WTC11 (cell line): Measurements from ENCODE around the gene MYO1A. TPM values are rescaled to one million over a fixed set of nuclear protein-coding genes. Genes with fewer than 3 reads are reported as not detected.

Source experiments
- ATAC-seq: fragments of 200-7000 bp; cut with Tn5 transposase; 2 replicates; pipeline ENCODE4 v1.10.0; 2021; ENCODE audit warnings: mild to moderate bottlenecking, moderate library complexity
- CTCF ChIA-PET: fragments of 300-600 bp; sonication (Branson Sonifier 250); formaldehyde crosslinking; loops from one replicate; lab custom pipeline; 2021; ENCODE audit warnings: antibody characterized with exemption; lab: Charles Lee
- POLR2A ChIA-PET: fragments of 350-600 bp; sonication (Branson Sonifier 250); formaldehyde crosslinking; loops from one replicate; lab custom pipeline; 2021; ENCODE audit warnings: antibody characterized with exemption; lab: Charles Lee
- DNase-seq: peaks from one replicate; pipeline ENCODE4 v3.0.0; 2021; ENCODE audit warnings: low spot score
- H3K27ac Mint-ChIP-seq: 2 replicates; pipeline ENCODE4 v1.8.0; 2021; ENCODE audit warnings: mixed read lengths
- H3K27me3 Mint-ChIP-seq: 2 replicates; pipeline ENCODE4 v1.8.0; 2021; ENCODE audit warnings: low read depth, mild to moderate bottlenecking, moderate library complexity, mixed read lengths
- H3K36me3 Mint-ChIP-seq: 2 replicates; pipeline ENCODE4 v1.8.0; 2021; ENCODE audit warnings: mixed read lengths
- H3K4me1 Mint-ChIP-seq: 2 replicates; pipeline ENCODE4 v1.8.0; 2022; ENCODE audit warnings: mixed read lengths
- H3K4me3 Mint-ChIP-seq: 2 replicates; pipeline ENCODE4 v1.8.0; 2021; ENCODE audit warnings: mild to moderate bottlenecking, moderate library complexity, mixed read lengths
- H3K9me3 Mint-ChIP-seq: 2 replicates; pipeline ENCODE4 v1.8.0; 2021; ENCODE audit warnings: mixed read lengths
- ATF1 ChIP-seq: sonication (generic); formaldehyde crosslinking; IDR thresholded peaks from 2 replicates; pipeline ENCODE4 v1.8.1; 2023; ENCODE audit warnings: mild to moderate bottlenecking, moderate library complexity, missing genetic modification reagents
- CREM ChIP-seq: sonication (generic); formaldehyde crosslinking; IDR thresholded peaks from 2 replicates; pipeline ENCODE4 v1.8.1; 2022; ENCODE audit warnings: mild to moderate bottlenecking, missing genetic modification reagents, moderate library complexity
- EMX1 ChIP-seq: fragments of 250-450 bp; sonication (Bioruptor Pico); IDR thresholded peaks from 2 replicates; pipeline ENCODE4 v1.8.0; 2021; ENCODE audit warnings: mild to moderate bottlenecking
- ERG ChIP-seq: fragments of 250-450 bp; sonication (Bioruptor Pico); IDR thresholded peaks from 2 replicates; pipeline ENCODE4 v1.8.0; 2021; ENCODE audit warnings: mild to moderate bottlenecking
- ETV6 ChIP-seq: sonication (generic); formaldehyde crosslinking; IDR thresholded peaks from 2 replicates; pipeline ENCODE4 v1.8.1; 2022; ENCODE audit warnings: mild to moderate bottlenecking, missing genetic modification reagents
- FOXJ3 ChIP-seq: sonication (generic); formaldehyde crosslinking; IDR thresholded peaks from 2 replicates; pipeline ENCODE4 v1.9.0; 2021; ENCODE audit warnings: missing genetic modification reagents, mild to moderate bottlenecking, borderline replicate concordance
- FOXK1 ChIP-seq: sonication (generic); formaldehyde crosslinking; IDR thresholded peaks from 2 replicates; pipeline ENCODE4 v1.8.0; 2022; ENCODE audit warnings: mild to moderate bottlenecking, moderate library complexity, missing genetic modification reagents
- GABPB1 ChIP-seq: sonication (generic); formaldehyde crosslinking; IDR thresholded peaks from 2 replicates; pipeline ENCODE4 v1.8.1; 2023; ENCODE audit warnings: mild to moderate bottlenecking, missing genetic modification reagents
- IRF1 ChIP-seq: sonication (generic); formaldehyde crosslinking; IDR thresholded peaks from 2 replicates; pipeline ENCODE4 v1.8.0; 2023; ENCODE audit warnings: missing genetic modification reagents
- JAZF1 ChIP-seq: fragments of 250-450 bp; sonication (Bioruptor Pico); IDR thresholded peaks from 2 replicates; pipeline ENCODE4 v1.9.0; 2021; ENCODE audit warnings: moderate library complexity, mild to moderate bottlenecking, inconsistent platforms
- MAX ChIP-seq: sonication (generic); formaldehyde crosslinking; IDR thresholded peaks from 2 replicates; pipeline ENCODE4 v1.8.0; 2022; ENCODE audit warnings: mild to moderate bottlenecking, missing genetic modification reagents
- NFE2L1 ChIP-seq: sonication (generic); formaldehyde crosslinking; IDR thresholded peaks from 2 replicates; pipeline ENCODE4 v1.8.1; 2023; ENCODE audit warnings: missing genetic modification reagents
- NFYB ChIP-seq: sonication (generic); formaldehyde crosslinking; conservative IDR thresholded peaks from 2 replicates; pipeline ENCODE4 v1.8.0; 2022; ENCODE audit warnings: low read depth, missing genetic modification reagents
- OVOL2 ChIP-seq: fragments of 250-450 bp; sonication (Bioruptor Pico); IDR thresholded peaks from 2 replicates; pipeline ENCODE4 v1.9.0; 2021; ENCODE audit warnings: mild to moderate bottlenecking, borderline replicate concordance
- TEAD1 ChIP-seq: sonication (generic); formaldehyde crosslinking; IDR thresholded peaks from 2 replicates; pipeline ENCODE4 v1.8.0; 2022; ENCODE audit warnings: mild to moderate bottlenecking, missing genetic modification reagents
- ZBTB43 ChIP-seq: sonication (generic); formaldehyde crosslinking; IDR thresholded peaks from 2 replicates; pipeline ENCODE4 v1.8.1; 2023; ENCODE audit warnings: mild to moderate bottlenecking, missing genetic modification reagents
- ZNF232 ChIP-seq: sonication (generic); formaldehyde crosslinking; IDR thresholded peaks from 2 replicates; pipeline ENCODE4 v1.8.0; 2022; ENCODE audit warnings: mild to moderate bottlenecking, missing genetic modification reagents
- ZNF281 ChIP-seq: sonication (generic); formaldehyde crosslinking; IDR thresholded peaks from 2 replicates; pipeline ENCODE4 v1.8.0; 2023; ENCODE audit warnings: mild to moderate bottlenecking, missing genetic modification reagents
- ZNF317 ChIP-seq: sonication (generic); formaldehyde crosslinking; IDR thresholded peaks from 2 replicates; pipeline ENCODE4 v1.8.1; 2023; ENCODE audit warnings: low read depth, mild to moderate bottlenecking, moderate library complexity, missing genetic modification reagents, borderline replicate concordance
- total RNA-seq: library from RNA; stranded (reverse); gene quantifications from 3 replicates; pipeline ENCODE4 v1.2.3, GENCODE V29; 2021

MYO1A gene
- total RNA-seq, 1 experiment from 2014 or later: 0.87 TPM

GRCh38 chr12:57098546-57098945, 48.6 kb upstream of the MYO1A start (continued):
- TF ChIP-seq CREM (no peak), EMX1 (CRISPR knock-in tag) (no peak), TEAD1 (CRISPR knock-in tag) (no peak), IRF1 (no peak), MAX (CRISPR knock-in tag) (no peak), ERG (CRISPR knock-in tag) (no peak), ZNF232 (no peak)

- CTCF ChIA-PET: interaction anchor here (0.6 to 6.5 kb wide), 4 partner anchors 8 to 27 kb away, joined by 3 to 46 read pairs (median 4); partner anchors contain the start of genes NAB2 and STAT6
- ATAC-seq: no peak
- H3K27me3 Mint-ChIP-seq: no peaks in the 10 kb centered on the region
- no peak overlapping the region for H3K4me3 Mint-ChIP-seq
- H3K9me3 Mint-ChIP-seq: no peaks in the 10 kb centered on the region
- DNase-seq: no peak
- TF ChIP-seq ZBTB43 (CRISPR knock-in tag) (no peak), OVOL2 (CRISPR knock-in tag) (no peak), FOXJ3 (CRISPR knock-in tag) (no peak), FOXK1 (CRISPR knock-in tag) (no peak), JAZF1 (CRISPR knock-in tag) (no peak), ETV6 (no peak)
- POLR2A ChIA-PET: interaction anchor here (0.5 kb wide), 1 partner anchor 85 kb away, joined by 3 read pairs; no protein-coding TSS in a partner anchor
- H3K4me1 Mint-ChIP-seq: peaks cover 25% of the 10 kb centered on the region
- H3K36me3 Mint-ChIP-seq: peaks cover 34% of the 10 kb centered on the region
- no peak overlapping the region for H3K27ac Mint-ChIP-seq
These were observed 47.6 kb upstream of the MYO1A start for GRCh38 chr12:57097554-57097835.

- peaks cover 37% of the 10 kb centered on the region for H3K36me3 Mint-ChIP-seq
- ChIA-PET CTCF (interaction anchor here (0.6 to 6.5 kb wide), 5 partner anchors 15 to 256 kb away, joined by 3 to 46 read pairs (median 4); partner anchors contain the start of gene STAT6), POLR2A (interaction anchor here (0.5 kb wide), 1 partner anchor 85 kb away, joined by 3 read pairs; no protein-coding TSS in a partner anchor)
- H3K27me3 Mint-ChIP-seq: no peaks in the 10 kb centered on the region
- TF ChIP-seq ATF1 (CRISPR knock-in tag) (no peak), ZNF317 (CRISPR knock-in tag) (no peak), NFE2L1 (CRISPR knock-in tag) (no peak), NFYB (CRISPR knock-in tag) (no peak)
- H3K27ac Mint-ChIP-seq: peak overlapping the region; percentile 85; the same call in 1 of the 2 replicates
- ATAC-seq (no peak), DNase-seq (no peak)
- no peaks in the 10 kb centered on the region for H3K9me3 Mint-ChIP-seq
- H3K4me1 Mint-ChIP-seq: peaks cover 25% of the 10 kb centered on the region
- no peak overlapping the region for H3K4me3 Mint-ChIP-seq
These were observed 47.0 kb upstream of the MYO1A start for GRCh38 chr12:57096748-57097553.

GRCh38 chr12:57096099-57096572, 46.2 kb upstream of the MYO1A start:
- peaks cover 25% of the 10 kb centered on the region for H3K4me1 Mint-ChIP-seq

More at GRCh38 chr12:57096099-57096572, 46.2 kb upstream of the MYO1A start:
- H3K27me3 Mint-ChIP-seq: no peaks in the 10 kb centered on the region
- ChIA-PET CTCF (interaction anchor here (0.7 to 6.5 kb wide), 4 partner anchors 15 to 95 kb away, joined by 3 to 46 read pairs (median 6); partner anchors contain the start of gene STAT6), POLR2A (no interaction called here)
- no peak for DNase-seq
- peak overlapping the region; percentile 85 for H3K27ac Mint-ChIP-seq
- peaks cover 38% of the 10 kb centered on the region for H3K36me3 Mint-ChIP-seq
- ATAC-seq: no peak
- no peak for TF ChIP-seq ZNF281 (CRISPR knock-in tag)
- TF ChIP-seq GABPB1 (CRISPR knock-in tag): no peak
- no peak overlapping the region for H3K4me3 Mint-ChIP-seq
- H3K9me3 Mint-ChIP-seq: no peaks in the 10 kb centered on the region
